ENCODE measurements around the gene GABRB2.

GRCh38 chr5:161258438-161258837, 288.1 kb downstream of the GABRB2 start:
- TF ChIP-seq EZH2phosphoT487 (IDR thresholded peaks at IDR 0.05; ENCODE audit: borderline replicate concordance), result no peak
- no peak for TF ChIP-seq RAD21 (IDR thresholded peaks at IDR 0.05; ENCODE audit: low read depth)
- TF ChIP-seq POLR2A (IDR thresholded peaks at IDR 0.05; ENCODE audit: borderline replicate concordance, extremely low read depth, insufficient read depth, insufficient read length), result no peak
- TF ChIP-seq SIN3A (IDR thresholded peaks at IDR 0.05; ENCODE audit: low read depth), result no peak
- no peak for TF ChIP-seq SP1 (IDR thresholded peaks at IDR 0.05; ENCODE audit: low read depth)
- TF ChIP-seq CTCF (IDR thresholded peaks at IDR 0.05 in 2 of 3, conservative IDR thresholded peaks at IDR 0.05 in 1 of 3; ENCODE audit: borderline replicate concordance in 1 of 3, insufficient read depth in 1 of 3, low read depth in 2 of 3, low read length in 2 of 3), result no peak
- TF ChIP-seq EZH2 (IDR thresholded peaks at IDR 0.05), result no peak
- TF ChIP-seq, protein P1, sequence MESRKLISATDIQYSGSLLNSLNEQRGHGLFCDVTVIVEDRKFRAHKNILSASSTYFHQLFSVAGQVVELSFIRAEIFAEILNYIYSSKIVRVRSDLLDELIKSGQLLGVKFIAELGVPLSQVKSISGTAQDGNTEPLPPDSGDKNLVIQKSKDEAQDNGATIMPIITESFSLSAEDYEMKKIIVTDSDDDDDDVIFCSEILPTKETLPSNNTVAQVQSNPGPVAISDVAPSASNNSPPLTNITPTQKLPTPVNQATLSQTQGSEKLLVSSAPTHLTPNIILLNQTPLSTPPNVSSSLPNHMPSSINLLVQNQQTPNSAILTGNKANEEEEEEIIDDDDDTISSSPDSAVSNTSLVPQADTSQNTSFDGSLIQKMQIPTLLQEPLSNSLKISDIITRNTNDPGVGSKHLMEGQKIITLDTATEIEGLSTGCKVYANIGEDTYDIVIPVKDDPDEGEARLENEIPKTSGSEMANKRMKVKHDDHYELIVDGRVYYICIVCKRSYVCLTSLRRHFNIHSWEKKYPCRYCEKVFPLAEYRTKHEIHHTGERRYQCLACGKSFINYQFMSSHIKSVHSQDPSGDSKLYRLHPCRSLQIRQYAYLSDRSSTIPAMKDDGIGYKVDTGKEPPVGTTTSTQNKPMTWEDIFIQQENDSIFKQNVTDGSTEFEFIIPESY (IDR thresholded peaks at IDR 0.05; ENCODE audit: extremely low read depth, insufficient replicate concordance, low read length), result no peak
- TF ChIP-seq ZNF274 (IDR thresholded peaks at IDR 0.05; ENCODE audit: low read depth, low read length), result no peak
